SK-N-SH treated with all-trans-retinoic acid at 6 μM for 48 hours (cell line): Measurements from ENCODE around the gene HGFAC.

ENCODE experiments used
- ATAC-seq: fragments of 200-7000 bp; cut with Tn5 transposase; 3 replicates; pipeline ENCODE4 v1.9.1; 2020; ENCODE audit warnings: mild to moderate bottlenecking, moderate library complexity
- ARNTL ChIP-seq: fragments of 450-650 bp; formaldehyde crosslinking; IDR thresholded peaks from 2 replicates; pipeline ENCODE4 v1.5.0; 2020; ENCODE audit warnings: low read depth, mild to moderate bottlenecking, moderate library complexity, borderline replicate concordance
- BACH2 ChIP-seq: fragments of 250-450 bp; sonication (Bioruptor Pico); IDR thresholded peaks from 2 replicates; pipeline ENCODE4 v1.9.0; 2021; ENCODE audit warnings: mild to moderate bottlenecking, borderline replicate concordance
- CSDC2 ChIP-seq: fragments of 250-450 bp; sonication (Bioruptor Pico); IDR thresholded peaks from 2 replicates; pipeline ENCODE4 v1.5.0; 2020; ENCODE audit warnings: mild to moderate bottlenecking, moderate library complexity
- ESRRG ChIP-seq: fragments of 250-450 bp; sonication (Bioruptor Pico); IDR thresholded peaks from 2 replicates; pipeline ENCODE4 v1.6.1; 2021; ENCODE audit warnings: mild to moderate bottlenecking
- GLIS3 ChIP-seq: fragments of 250-450 bp; sonication (Bioruptor Pico); IDR thresholded peaks from 2 replicates; pipeline ENCODE4 v1.5.0; 2020; ENCODE audit warnings: mild to moderate bottlenecking, moderate library complexity
- ISL1 ChIP-seq: fragments of 250-450 bp; sonication (Bioruptor Pico); IDR thresholded peaks from 2 replicates; pipeline ENCODE4 v2.1.2; 2022; ENCODE audit warnings: mild to moderate bottlenecking, moderate library complexity
- OSR1 ChIP-seq: fragments of 250-450 bp; sonication (Bioruptor Pico); IDR thresholded peaks from 2 replicates; pipeline ENCODE4 v1.8.0; 2022; ENCODE audit warnings: moderate library complexity, mild to moderate bottlenecking, inconsistent platforms
- PPARA ChIP-seq: fragments of 250-450 bp; sonication (Bioruptor Pico); IDR thresholded peaks from 2 replicates; pipeline ENCODE4 v1.5.0; 2020; ENCODE audit warnings: mild to moderate bottlenecking, borderline replicate concordance
- RARB ChIP-seq: fragments of 250-450 bp; sonication (Bioruptor Pico); IDR thresholded peaks from 2 replicates; pipeline ENCODE4 v1.8.0; 2021; ENCODE audit warnings: mild to moderate bottlenecking, moderate library complexity
- TCF4 ChIP-seq: fragments of 250-450 bp; sonication (Bioruptor Pico); IDR thresholded peaks from 2 replicates; pipeline ENCODE4 v1.8.0; 2021; ENCODE audit warnings: mild to moderate bottlenecking, moderate library complexity, borderline replicate concordance
- TOX ChIP-seq: fragments of 250-450 bp; sonication (Bioruptor Pico); IDR thresholded peaks from 2 replicates; pipeline ENCODE4 v1.8.0; 2021; ENCODE audit warnings: mild to moderate bottlenecking, moderate library complexity, borderline replicate concordance
- ZC3H10 ChIP-seq: fragments of 250-450 bp; sonication (Bioruptor Pico); IDR thresholded peaks from 2 replicates; pipeline ENCODE4 v1.5.1; 2021; ENCODE audit warnings: mild to moderate bottlenecking, moderate library complexity
- ZFP3 ChIP-seq: fragments of 250-450 bp; sonication (Bioruptor Pico); IDR thresholded peaks from 2 replicates; pipeline ENCODE4 v1.5.0; 2020; ENCODE audit warnings: mild to moderate bottlenecking, moderate library complexity
- ZFP30 ChIP-seq: fragments of 450-650 bp; formaldehyde crosslinking; IDR thresholded peaks from 2 replicates; pipeline ENCODE4 v1.5.0; 2022; ENCODE audit warnings: mild to moderate bottlenecking, moderate library complexity
- ZNF565 ChIP-seq: fragments of 450-650 bp; formaldehyde crosslinking; conservative IDR thresholded peaks from 2 replicates; pipeline ENCODE4 v1.5.0; 2020; ENCODE audit warnings: low read depth, mild to moderate bottlenecking, moderate library complexity
- ZNF70 ChIP-seq: fragments of 450-650 bp; formaldehyde crosslinking; IDR thresholded peaks from 2 replicates; pipeline ENCODE4 v1.5.0; 2020; ENCODE audit warnings: mild to moderate bottlenecking, moderate library complexity
- ZNF8 ChIP-seq: fragments of 450-650 bp; formaldehyde crosslinking; IDR thresholded peaks from 2 replicates; pipeline ENCODE4 v1.5.0; 2020; ENCODE audit warnings: mild to moderate bottlenecking, moderate library complexity
- TF ChIP-seq, protein P1 (sequence below): fragments of 250-450 bp; sonication (Bioruptor Pico); IDR thresholded peaks from 2 replicates; pipeline ENCODE4 v1.5.0; 2020; ENCODE audit warnings: mild to moderate bottlenecking, moderate library complexity
- TF ChIP-seq, protein P2 (sequence below): fragments of 250-450 bp; sonication (Bioruptor Pico); IDR thresholded peaks from 2 replicates; pipeline ENCODE4 v1.8.0; 2020; ENCODE audit warnings: mild to moderate bottlenecking, moderate library complexity, borderline replicate concordance
- TF ChIP-seq, protein P3 (sequence below): fragments of 250-450 bp; sonication (Bioruptor Pico); IDR thresholded peaks from 2 replicates; pipeline ENCODE4 v1.5.1; 2021; ENCODE audit warnings: mild to moderate bottlenecking, moderate library complexity
- TF ChIP-seq, protein P4 (sequence below): fragments of 250-450 bp; sonication (Bioruptor Pico); IDR thresholded peaks from 2 replicates; pipeline ENCODE4 v1.5.1; 2020; ENCODE audit warnings: low read depth, mild to moderate bottlenecking, moderate library complexity

The HGFAC gene

GRCh38 chr4:3492741-3493719, 51.3 kb downstream of the HGFAC start:
- ATAC-seq = peak; percentile 22
- TF ChIP-seq ARNTL (CRISPR knock-in tag) (no peak), ISL1 (CRISPR knock-in tag) (no peak), ZFP30 (CRISPR knock-in tag) (no peak), OSR1 (CRISPR knock-in tag) (no peak), RARB (CRISPR knock-in tag) (no peak), ZNF8 (no peak), CSDC2 (CRISPR knock-in tag) (no peak), TCF4 (CRISPR knock-in tag) (no peak), ZNF70 (CRISPR knock-in tag) (no peak), ZNF565 (no peak), ZFP3 (no peak), ZC3H10 (CRISPR knock-in tag) (no peak), PPARA (CRISPR knock-in tag) (no peak), GLIS3 (CRISPR knock-in tag) (no peak), TOX (CRISPR knock-in tag) (no peak)
- TF ChIP-seq, protein P1, sequence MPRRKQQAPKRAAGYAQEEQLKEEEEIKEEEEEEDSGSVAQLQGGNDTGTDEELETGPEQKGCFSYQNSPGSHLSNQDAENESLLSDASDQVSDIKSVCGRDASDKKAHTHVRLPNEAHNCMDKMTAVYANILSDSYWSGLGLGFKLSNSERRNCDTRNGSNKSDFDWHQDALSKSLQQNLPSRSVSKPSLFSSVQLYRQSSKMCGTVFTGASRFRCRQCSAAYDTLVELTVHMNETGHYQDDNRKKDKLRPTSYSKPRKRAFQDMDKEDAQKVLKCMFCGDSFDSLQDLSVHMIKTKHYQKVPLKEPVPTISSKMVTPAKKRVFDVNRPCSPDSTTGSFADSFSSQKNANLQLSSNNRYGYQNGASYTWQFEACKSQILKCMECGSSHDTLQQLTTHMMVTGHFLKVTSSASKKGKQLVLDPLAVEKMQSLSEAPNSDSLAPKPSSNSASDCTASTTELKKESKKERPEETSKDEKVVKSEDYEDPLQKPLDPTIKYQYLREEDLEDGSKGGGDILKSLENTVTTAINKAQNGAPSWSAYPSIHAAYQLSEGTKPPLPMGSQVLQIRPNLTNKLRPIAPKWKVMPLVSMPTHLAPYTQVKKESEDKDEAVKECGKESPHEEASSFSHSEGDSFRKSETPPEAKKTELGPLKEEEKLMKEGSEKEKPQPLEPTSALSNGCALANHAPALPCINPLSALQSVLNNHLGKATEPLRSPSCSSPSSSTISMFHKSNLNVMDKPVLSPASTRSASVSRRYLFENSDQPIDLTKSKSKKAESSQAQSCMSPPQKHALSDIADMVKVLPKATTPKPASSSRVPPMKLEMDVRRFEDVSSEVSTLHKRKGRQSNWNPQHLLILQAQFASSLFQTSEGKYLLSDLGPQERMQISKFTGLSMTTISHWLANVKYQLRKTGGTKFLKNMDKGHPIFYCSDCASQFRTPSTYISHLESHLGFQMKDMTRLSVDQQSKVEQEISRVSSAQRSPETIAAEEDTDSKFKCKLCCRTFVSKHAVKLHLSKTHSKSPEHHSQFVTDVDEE = no peak
- TF ChIP-seq, protein P2, sequence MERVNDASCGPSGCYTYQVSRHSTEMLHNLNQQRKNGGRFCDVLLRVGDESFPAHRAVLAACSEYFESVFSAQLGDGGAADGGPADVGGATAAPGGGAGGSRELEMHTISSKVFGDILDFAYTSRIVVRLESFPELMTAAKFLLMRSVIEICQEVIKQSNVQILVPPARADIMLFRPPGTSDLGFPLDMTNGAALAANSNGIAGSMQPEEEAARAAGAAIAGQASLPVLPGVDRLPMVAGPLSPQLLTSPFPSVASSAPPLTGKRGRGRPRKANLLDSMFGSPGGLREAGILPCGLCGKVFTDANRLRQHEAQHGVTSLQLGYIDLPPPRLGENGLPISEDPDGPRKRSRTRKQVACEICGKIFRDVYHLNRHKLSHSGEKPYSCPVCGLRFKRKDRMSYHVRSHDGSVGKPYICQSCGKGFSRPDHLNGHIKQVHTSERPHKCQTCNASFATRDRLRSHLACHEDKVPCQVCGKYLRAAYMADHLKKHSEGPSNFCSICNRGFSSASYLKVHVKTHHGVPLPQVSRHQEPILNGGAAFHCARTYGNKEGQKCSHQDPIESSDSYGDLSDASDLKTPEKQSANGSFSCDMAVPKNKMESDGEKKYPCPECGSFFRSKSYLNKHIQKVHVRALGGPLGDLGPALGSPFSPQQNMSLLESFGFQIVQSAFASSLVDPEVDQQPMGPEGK (CRISPR knock-in tag) = no peak
- TF ChIP-seq, protein P3, sequence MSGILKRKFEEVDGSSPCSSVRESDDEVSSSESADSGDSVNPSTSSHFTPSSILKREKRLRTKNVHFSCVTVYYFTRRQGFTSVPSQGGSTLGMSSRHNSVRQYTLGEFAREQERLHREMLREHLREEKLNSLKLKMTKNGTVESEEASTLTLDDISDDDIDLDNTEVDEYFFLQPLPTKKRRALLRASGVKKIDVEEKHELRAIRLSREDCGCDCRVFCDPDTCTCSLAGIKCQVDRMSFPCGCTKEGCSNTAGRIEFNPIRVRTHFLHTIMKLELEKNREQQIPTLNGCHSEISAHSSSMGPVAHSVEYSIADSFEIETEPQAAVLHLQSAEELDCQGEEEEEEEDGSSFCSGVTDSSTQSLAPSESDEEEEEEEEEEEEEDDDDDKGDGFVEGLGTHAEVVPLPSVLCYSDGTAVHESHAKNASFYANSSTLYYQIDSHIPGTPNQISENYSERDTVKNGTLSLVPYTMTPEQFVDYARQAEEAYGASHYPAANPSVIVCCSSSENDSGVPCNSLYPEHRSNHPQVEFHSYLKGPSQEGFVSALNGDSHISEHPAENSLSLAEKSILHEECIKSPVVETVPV (CRISPR knock-in tag) = no peak
- TF ChIP-seq, all 23 proteins: peak for 0

GRCh38 chr4:3493720-3494461, 52.1 kb downstream of the HGFAC start:
- TF ChIP-seq TCF4 (CRISPR knock-in tag) (no peak), ZC3H10 (CRISPR knock-in tag) (no peak), ESRRG (CRISPR knock-in tag) (no peak), ZFP30 (CRISPR knock-in tag) (no peak), ZNF8 (no peak), ZFP3 (no peak)
- no peak for ATAC-seq

DNA sequence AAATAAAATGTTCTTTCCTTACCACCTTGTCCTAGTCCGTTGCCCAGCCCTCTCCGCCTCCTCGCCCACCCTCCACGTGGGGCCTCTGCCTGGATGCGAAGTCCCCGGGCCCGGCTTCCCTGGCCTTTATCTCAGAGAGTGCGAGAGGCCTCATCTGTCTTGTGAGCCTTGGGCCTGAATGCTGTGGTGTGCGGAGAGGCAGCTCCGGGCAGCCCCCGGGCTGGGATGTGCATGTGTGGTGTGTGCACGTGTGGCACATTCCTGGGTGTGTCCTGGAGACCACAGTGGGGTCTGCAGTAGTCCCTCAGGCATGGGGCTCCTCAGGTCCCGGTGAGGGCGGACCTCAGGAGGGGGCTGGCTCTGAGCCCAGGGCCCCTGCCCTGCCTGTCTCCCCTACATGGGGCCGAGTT, 52.7 kb downstream of the HGFAC start:
- ATAC-seq = no peak; the same call in 2 of the 3 replicates
- TF ChIP-seq ZNF70 (CRISPR knock-in tag) (no peak), BACH2 (CRISPR knock-in tag) (no peak), RARB (CRISPR knock-in tag) (no peak), TCF4 (CRISPR knock-in tag) (no peak), ISL1 (CRISPR knock-in tag) (no peak)
- TF ChIP-seq, protein P4, sequence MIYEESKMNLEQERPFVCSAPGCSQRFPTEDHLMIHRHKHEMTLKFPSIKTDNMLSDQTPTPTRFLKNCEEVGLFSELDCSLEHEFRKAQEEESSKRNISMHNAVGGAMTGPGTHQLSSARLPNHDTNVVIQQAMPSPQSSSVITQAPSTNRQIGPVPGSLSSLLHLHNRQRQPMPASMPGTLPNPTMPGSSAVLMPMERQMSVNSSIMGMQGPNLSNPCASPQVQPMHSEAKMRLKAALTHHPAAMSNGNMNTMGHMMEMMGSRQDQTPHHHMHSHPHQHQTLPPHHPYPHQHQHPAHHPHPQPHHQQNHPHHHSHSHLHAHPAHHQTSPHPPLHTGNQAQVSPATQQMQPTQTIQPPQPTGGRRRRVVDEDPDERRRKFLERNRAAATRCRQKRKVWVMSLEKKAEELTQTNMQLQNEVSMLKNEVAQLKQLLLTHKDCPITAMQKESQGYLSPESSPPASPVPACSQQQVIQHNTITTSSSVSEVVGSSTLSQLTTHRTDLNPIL (CRISPR knock-in tag) = no peak
